ENCODE data around the gene CIRBP.

DNA sequence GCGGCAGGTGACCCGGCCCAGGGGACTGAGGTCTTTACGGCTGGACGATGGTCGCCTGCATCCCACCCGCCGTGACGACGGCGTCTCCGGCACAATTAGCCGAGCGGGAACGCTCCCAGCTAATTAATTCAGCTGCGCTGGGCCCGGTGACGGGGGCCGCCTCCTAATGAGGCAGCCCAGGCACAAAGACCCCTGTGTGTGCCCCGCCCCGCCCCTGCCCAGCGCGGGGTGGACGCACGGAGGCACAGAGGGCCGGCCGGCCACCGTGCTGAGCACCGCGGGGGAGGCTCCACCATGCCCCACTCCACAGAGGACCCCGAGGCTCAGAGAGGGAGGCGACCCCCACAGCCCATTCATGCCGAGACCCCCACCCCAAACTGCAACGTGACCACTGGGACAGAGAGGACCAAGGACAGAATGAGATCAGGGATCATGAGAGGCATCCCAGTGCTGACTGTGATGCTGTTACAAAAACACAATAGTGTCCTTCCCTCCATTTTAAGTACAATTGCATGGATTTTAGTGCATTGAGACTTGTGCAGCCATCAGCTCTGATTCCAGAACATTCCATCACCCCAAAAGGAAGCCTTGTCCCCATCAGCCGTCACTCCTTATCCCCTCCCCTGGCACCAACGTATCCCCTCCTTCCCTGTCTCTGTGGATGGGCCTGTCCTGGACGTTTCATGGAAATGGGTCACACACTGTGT lies 33.6 kb downstream of the CIRBP start:
- TF ChIP-seq, protein P1, sequence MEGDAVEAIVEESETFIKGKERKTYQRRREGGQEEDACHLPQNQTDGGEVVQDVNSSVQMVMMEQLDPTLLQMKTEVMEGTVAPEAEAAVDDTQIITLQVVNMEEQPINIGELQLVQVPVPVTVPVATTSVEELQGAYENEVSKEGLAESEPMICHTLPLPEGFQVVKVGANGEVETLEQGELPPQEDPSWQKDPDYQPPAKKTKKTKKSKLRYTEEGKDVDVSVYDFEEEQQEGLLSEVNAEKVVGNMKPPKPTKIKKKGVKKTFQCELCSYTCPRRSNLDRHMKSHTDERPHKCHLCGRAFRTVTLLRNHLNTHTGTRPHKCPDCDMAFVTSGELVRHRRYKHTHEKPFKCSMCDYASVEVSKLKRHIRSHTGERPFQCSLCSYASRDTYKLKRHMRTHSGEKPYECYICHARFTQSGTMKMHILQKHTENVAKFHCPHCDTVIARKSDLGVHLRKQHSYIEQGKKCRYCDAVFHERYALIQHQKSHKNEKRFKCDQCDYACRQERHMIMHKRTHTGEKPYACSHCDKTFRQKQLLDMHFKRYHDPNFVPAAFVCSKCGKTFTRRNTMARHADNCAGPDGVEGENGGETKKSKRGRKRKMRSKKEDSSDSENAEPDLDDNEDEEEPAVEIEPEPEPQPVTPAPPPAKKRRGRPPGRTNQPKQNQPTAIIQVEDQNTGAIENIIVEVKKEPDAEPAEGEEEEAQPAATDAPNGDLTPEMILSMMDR (conservative IDR thresholded peaks at IDR 0.05; ENCODE audit: low read depth, low read length): no peak
- TF ChIP-seq EZH2 (IDR thresholded peaks at IDR 0.05; ENCODE audit: low read length, unreplicated experiment): no peak
